Transverse colon (tissue), 4 donors: Measurements from ENCODE around the gene ATP9A.
"Not testable (repeated sequence)": the region's sequence is repeated elsewhere in the genome, so short reads cannot be mapped to it uniquely, and the experiment has no call there.

Source experiments
- POLR2A ChIP-seq: fragments of 450-650 bp; IDR thresholded peaks from one replicate; pipeline ENCODE4 v1.6.1; 2016; ENCODE audit warnings: antibody characterized with exemption, mild to moderate bottlenecking, moderate library complexity
- POLR2AphosphoS5 ChIP-seq, 3 donors: sonication (generic); formaldehyde crosslinking; IDR thresholded peaks; one replicate each; pipeline ENCODE4 v1.6.1; 2016; ENCODE audit warnings: antibody characterized with exemption in 3 of 3
- TF ChIP-seq, protein P1 (sequence below), 5 experiments: fragments of 200-600 bp in 3 of 5; fragments of 450-650 bp in 2 of 5; sonication (generic) in 3 of 5; IDR thresholded peaks; 1 replicate in 2 of 5; 2 replicates in 3 of 5; pipeline ENCODE4 v1.5.1; 2016 to 2017; ENCODE audit warnings: antibody characterized with exemption in 5 of 5, inconsistent platforms in 3 of 5, mild to moderate bottlenecking in 2 of 5, moderate library complexity in 1 of 5

GRCh38 chr20:51738261-51738660 is 29.9 kb downstream of the ATP9A start:
- TF ChIP-seq, protein P1, sequence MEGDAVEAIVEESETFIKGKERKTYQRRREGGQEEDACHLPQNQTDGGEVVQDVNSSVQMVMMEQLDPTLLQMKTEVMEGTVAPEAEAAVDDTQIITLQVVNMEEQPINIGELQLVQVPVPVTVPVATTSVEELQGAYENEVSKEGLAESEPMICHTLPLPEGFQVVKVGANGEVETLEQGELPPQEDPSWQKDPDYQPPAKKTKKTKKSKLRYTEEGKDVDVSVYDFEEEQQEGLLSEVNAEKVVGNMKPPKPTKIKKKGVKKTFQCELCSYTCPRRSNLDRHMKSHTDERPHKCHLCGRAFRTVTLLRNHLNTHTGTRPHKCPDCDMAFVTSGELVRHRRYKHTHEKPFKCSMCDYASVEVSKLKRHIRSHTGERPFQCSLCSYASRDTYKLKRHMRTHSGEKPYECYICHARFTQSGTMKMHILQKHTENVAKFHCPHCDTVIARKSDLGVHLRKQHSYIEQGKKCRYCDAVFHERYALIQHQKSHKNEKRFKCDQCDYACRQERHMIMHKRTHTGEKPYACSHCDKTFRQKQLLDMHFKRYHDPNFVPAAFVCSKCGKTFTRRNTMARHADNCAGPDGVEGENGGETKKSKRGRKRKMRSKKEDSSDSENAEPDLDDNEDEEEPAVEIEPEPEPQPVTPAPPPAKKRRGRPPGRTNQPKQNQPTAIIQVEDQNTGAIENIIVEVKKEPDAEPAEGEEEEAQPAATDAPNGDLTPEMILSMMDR (IDR thresholded peaks at IDR 0.05), result not testable (repeated sequence)
- TF ChIP-seq POLR2AphosphoS5 (IDR thresholded peaks at IDR 0.05); POLR2A: not testable (repeated sequence)
